ENCODE measurements around the gene BMPER. TPM values are rescaled to one million over a fixed set of nuclear protein-coding genes. Genes with fewer than 3 reads are reported as not detected.

BMPER gene
- total RNA-seq, 2 experiments from 2014 or later = not detected

- DNase-seq = no peak
- H3K36me3 ChIP-seq (ENCODE audit: insufficient read depth, low read length) = no peaks in the 10 kb centered on the region
- H3K4me1 ChIP-seq (ENCODE audit: insufficient read depth, low read length) = no peaks in the 10 kb centered on the region
- H3K4me3 Mint-ChIP-seq = no peak overlapping the region
- H3K27me3 ChIP-seq (ENCODE audit: control insufficient read depth in 1 of 2, insufficient read depth in 2 of 2, low read length in 2 of 2) = no peaks in the 10 kb centered on the region
- ChIA-PET CTCF (no interaction called here), POLR2A (no interaction called here)
- no peaks in the 10 kb centered on the region for H3K27me3 Mint-ChIP-seq
- no peaks in the 10 kb centered on the region for H3K4me1 Mint-ChIP-seq (ENCODE audit: low read depth)
- no peak overlapping the region for H3K4me3 ChIP-seq (ENCODE audit: low read length)
- H3K27ac Mint-ChIP-seq = no peak overlapping the region
- H3K9me3 ChIP-seq (ENCODE audit: control insufficient read depth in 1 of 2, insufficient read depth in 1 of 2, low read length in 2 of 2) = no peaks in the 10 kb centered on the region
- H3K9me3 Mint-ChIP-seq = no peaks in the 10 kb centered on the region
- no peak for ATAC-seq (ENCODE audit: poor library complexity)
- no peak overlapping the region for H3K27ac ChIP-seq (ENCODE audit: low read depth in 1 of 2, low read length in 2 of 2)
- no peak for TF ChIP-seq CTCF (IDR thresholded peaks at IDR 0.05)
- intact Hi-C loops (cut with DNase I, micrococcal nuclease) = no loop called here
- H3K36me3 Mint-ChIP-seq (ENCODE audit: low read depth) = no peaks in the 10 kb centered on the region
These were observed 159.3 kb downstream of the BMPER start for GRCh38 chr7:34064519-34065158.

- TF ChIP-seq CTCF (IDR thresholded peaks at IDR 0.05) = no peak
- Histone ChIP-seq H3K4me3 (ENCODE audit: low read length) (no peak overlapping the region), H3K36me3 (ENCODE audit: insufficient read depth, low read length) (no peaks in the 10 kb centered on the region), H3K27ac (ENCODE audit: low read depth in 1 of 2, low read length in 2 of 2) (no peak overlapping the region), H3K27me3 (ENCODE audit: control insufficient read depth in 1 of 2, insufficient read depth in 2 of 2, low read length in 2 of 2) (no peaks in the 10 kb centered on the region), H3K9me3 (ENCODE audit: control insufficient read depth in 1 of 2, insufficient read depth in 1 of 2, low read length in 2 of 2) (no peaks in the 10 kb centered on the region), H3K4me1 (ENCODE audit: insufficient read depth, low read length) (no peaks in the 10 kb centered on the region)
- no peak for DNase-seq
- ATAC-seq (ENCODE audit: poor library complexity) = no peak
- H3K36me3 Mint-ChIP-seq (ENCODE audit: low read depth) = no peaks in the 10 kb centered on the region
- ChIA-PET CTCF (no interaction called here), POLR2A (no interaction called here)
- no peak overlapping the region for H3K4me3 Mint-ChIP-seq
- intact Hi-C loops (cut with DNase I, micrococcal nuclease) = no loop called here
- no peaks in the 10 kb centered on the region for H3K4me1 Mint-ChIP-seq (ENCODE audit: low read depth)
- no peaks in the 10 kb centered on the region for H3K27me3 Mint-ChIP-seq
- H3K27ac Mint-ChIP-seq = no peak overlapping the region
- H3K9me3 Mint-ChIP-seq = no peaks in the 10 kb centered on the region
These were observed 161.1 kb downstream of the BMPER start for GRCh38 chr7:34066411-34066810.

- Histone ChIP-seq H3K4me3 (ENCODE audit: low read length) (no peak overlapping the region), H3K9me3 (ENCODE audit: control insufficient read depth in 1 of 2, insufficient read depth in 1 of 2, low read length in 2 of 2) (no peaks in the 10 kb centered on the region), H3K36me3 (ENCODE audit: insufficient read depth, low read length) (no peaks in the 10 kb centered on the region), H3K27ac (ENCODE audit: low read depth in 1 of 2, low read length in 2 of 2) (no peak overlapping the region), H3K27me3 (ENCODE audit: control insufficient read depth in 1 of 2, insufficient read depth in 2 of 2, low read length in 2 of 2) (no peaks in the 10 kb centered on the region), H3K4me1 (ENCODE audit: insufficient read depth, low read length) (no peaks in the 10 kb centered on the region)
- no peaks in the 10 kb centered on the region for H3K36me3 Mint-ChIP-seq (ENCODE audit: low read depth)
- no peak for DNase-seq
- TF ChIP-seq CTCF (IDR thresholded peaks at IDR 0.05) = no peak
- H3K9me3 Mint-ChIP-seq = no peaks in the 10 kb centered on the region
- ChIA-PET POLR2A (no interaction called here), CTCF (no interaction called here)
- H3K27me3 Mint-ChIP-seq = no peaks in the 10 kb centered on the region
- no peak overlapping the region for H3K27ac Mint-ChIP-seq
- H3K4me3 Mint-ChIP-seq = no peak overlapping the region
- H3K4me1 Mint-ChIP-seq (ENCODE audit: low read depth) = no peaks in the 10 kb centered on the region
- ATAC-seq (ENCODE audit: poor library complexity) = no peak
- intact Hi-C loops (cut with DNase I, micrococcal nuclease) = no loop called here
These were observed 161.9 kb downstream of the BMPER start for GRCh38 chr7:34067005-34067778.
